Keratinocyte (primary cell): ENCODE measurements around the gene ZBTB8A. TPM values are rescaled to one million over a fixed set of nuclear protein-coding genes. Genes with fewer than 3 reads are reported as not detected.

ENCODE experiments used
- DNase-seq: peaks from one replicate; pipeline ENCODE4 v3.0.0-alpha.2; 2011; ENCODE audit warnings: low read depth, missing footprints, low spot score
- FAIRE-seq: peaks from 2 replicates; lab custom pipeline; 2011; peaks lifted over from hg19 to GRCh38; lab: Jason Lieb, UNC
- H2AFZ ChIP-seq: 2 replicates; pipeline ENCODE4 v1.6.0; 2012; ENCODE audit warnings: low read length, control low read depth, inconsistent platforms; ENCODE audit not compliant: control insufficient read depth
- H3K27ac ChIP-seq: 2 replicates; pipeline ENCODE4 v1.5.1; 2011; ENCODE audit warnings: low read length; ENCODE audit not compliant: control insufficient read depth, insufficient read depth
- H3K27me3 ChIP-seq: 3 replicates; pipeline ENCODE4 v1.6.0; 2011; ENCODE audit warnings: low read length; ENCODE audit not compliant: control insufficient read depth, insufficient read depth; ENCODE audit errors: extremely low read depth
- H3K36me3 ChIP-seq, 2 experiments: 2 replicates in 1 of 2; 3 replicates in 1 of 2; pipeline ENCODE4 v1.5.1; 2011; ENCODE audit warnings: low read length in 2 of 2, mild to moderate bottlenecking in 1 of 2; ENCODE audit not compliant: control insufficient read depth in 2 of 2, insufficient read depth in 2 of 2; ENCODE audit errors: extremely low read depth in 1 of 2
- H3K4me1 ChIP-seq: 3 replicates; pipeline ENCODE4 v1.5.1; 2011; ENCODE audit warnings: low read length; ENCODE audit not compliant: control insufficient read depth, insufficient read depth; ENCODE audit errors: extremely low read depth
- H3K4me2 ChIP-seq: 3 replicates; pipeline ENCODE4 v1.6.0; 2011; ENCODE audit warnings: low read depth, low read length; ENCODE audit not compliant: control insufficient read depth, insufficient read depth; ENCODE audit errors: extremely low read depth
- H3K4me3 ChIP-seq, 3 experiments: fragments of 200-600 bp in 1 of 3; sonication (generic) in 1 of 3; 2 replicates in 2 of 3; 3 replicates in 1 of 3; pipeline ENCODE4 v1.5.1; 2011 to 2016; ENCODE audit warnings: low read length in 3 of 3, mild to moderate bottlenecking in 3 of 3, control low read depth in 2 of 3, inconsistent platforms in 1 of 3, low read depth in 1 of 3, mixed read lengths in 1 of 3, mixed run types in 1 of 3, moderate library complexity in 1 of 3; ENCODE audit not compliant: control insufficient read depth in 2 of 3, insufficient read depth in 2 of 3; ENCODE audit errors: extremely low read depth in 1 of 3
- H3K79me2 ChIP-seq: 2 replicates; pipeline ENCODE4 v1.6.0; 2012; ENCODE audit warnings: low read length; ENCODE audit not compliant: control insufficient read depth, insufficient read depth
- H3K9ac ChIP-seq: 3 replicates; pipeline ENCODE4 v1.6.0; 2011; ENCODE audit warnings: low read length; ENCODE audit not compliant: control insufficient read depth, insufficient read depth; ENCODE audit errors: extremely low read depth
- H3K9me1 ChIP-seq: 3 replicates; pipeline ENCODE4 v1.6.0; 2011; ENCODE audit warnings: low read length; ENCODE audit not compliant: control insufficient read depth, insufficient read depth; ENCODE audit errors: extremely low read depth
- H3K9me3 ChIP-seq: 2 replicates; pipeline ENCODE4 v1.5.1; 2012; ENCODE audit warnings: low read depth, low read length; ENCODE audit not compliant: control insufficient read depth
- H4K20me1 ChIP-seq: 3 replicates; pipeline ENCODE4 v1.6.0; 2011; ENCODE audit warnings: low read length; ENCODE audit not compliant: control insufficient read depth, insufficient read depth; ENCODE audit errors: extremely low read depth
- CTCF ChIP-seq, 3 experiments: IDR thresholded peaks in 1 of 3; conservative IDR thresholded peaks in 1 of 3; optimal IDR thresholded peaks in 1 of 3; 2 replicates in 2 of 3; 3 replicates in 1 of 3; pipeline versions ENCODE3 to v1.5.1; 2011; ENCODE audit warnings: low read length in 3 of 3, mild to moderate bottlenecking in 3 of 3, moderate library complexity in 2 of 3, control low read depth in 1 of 3, inconsistent platforms in 1 of 3; ENCODE audit not compliant: insufficient read depth in 2 of 3; ENCODE audit errors: extremely low read depth in 1 of 3
- EZH2 ChIP-seq: IDR thresholded peaks from one replicate; pipeline ENCODE4 v1.6.1; 2012; ENCODE audit warnings: inconsistent platforms, mild to moderate bottlenecking, low read length, moderate library complexity
- dilution Hi-C: fragments of 300-500 bp; cut with MboI; formaldehyde crosslinking; loops from one replicate; pipeline ENCODE4 v1.7.0; 2020; ENCODE audit warnings: low sequenced_read_pairs; ENCODE audit not compliant: extremely low pct_ligation_motif_present
- polyA plus RNA-seq, 5 experiments: library from polyadenylated mRNA; depleted of rRNA in 3 of 5; stranded (reverse) in 3 of 5; stranded (forward) in 1 of 5; unstranded in 1 of 5; fragments of >200 nt; gene quantifications; 1 replicate in 1 of 5; 2 replicates in 3 of 5; 3 replicates in 1 of 5; pipeline versions ENCODE4 v1.2.1 to v1.2.3, GENCODE V29; 2011 to 2012; ENCODE audit warnings: missing spikeins in 2 of 5, low read depth in 1 of 5, low replicate concordance in 1 of 5

Gene ZBTB8A
- polyA plus RNA-seq, 1 donor (not counting 4 experiments of a cell fraction or from before 2014, with no cell fraction given) = 5.3 TPM

DNA sequence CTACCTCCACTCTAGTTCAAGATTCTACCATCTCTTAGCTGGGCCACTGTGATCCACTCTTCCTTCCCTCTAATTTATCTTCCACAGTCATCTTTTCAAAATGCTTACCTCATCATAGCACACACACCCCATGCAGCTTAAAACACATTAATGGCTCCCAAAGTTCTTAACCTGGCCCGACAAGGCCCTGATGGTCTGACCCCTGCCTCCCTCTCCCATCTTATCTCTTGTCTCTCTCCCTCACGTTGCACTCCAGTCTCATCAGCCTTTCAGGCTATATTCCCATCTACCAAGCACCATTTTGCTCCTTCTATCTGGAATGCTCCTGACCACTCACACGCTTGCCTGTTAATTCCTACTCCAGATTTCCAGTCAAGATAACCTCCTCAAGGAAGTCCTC is 2.5 kb upstream of the ZBTB8A start:
- Histone ChIP-seq H3K9me3 (no peaks in the 10 kb centered on the region), H3K9me1 (peaks cover 2% of the 10 kb centered on the region), H3K4me2 (no peak overlapping the region), H3K79me2 (peaks cover 11% of the 10 kb centered on the region), H3K27ac (no peak overlapping the region), H3K27me3 (no peaks in the 10 kb centered on the region), H3K9ac (no peak overlapping the region), H3K4me1 (peaks cover 11% of the 10 kb centered on the region), H3K4me3 (no peak overlapping the region), H3K36me3 (no peaks in the 10 kb centered on the region), H2AFZ (no peak overlapping the region), H4K20me1 (no peaks in the 10 kb centered on the region)
- FAIRE-seq = no peak
- TF ChIP-seq EZH2 (no peak), CTCF (optimal IDR thresholded peaks at IDR 0.05 in 1 of 3, IDR thresholded peaks at IDR 0.05 in 1 of 3, conservative IDR thresholded peaks at IDR 0.05 in 1 of 3; ENCODE audit: extremely low read depth in 1 of 3, insufficient read depth in 2 of 3, low read length in 3 of 3) (no peak)
- no peak for DNase-seq
- dilution Hi-C loops = no loop called here

DNA sequence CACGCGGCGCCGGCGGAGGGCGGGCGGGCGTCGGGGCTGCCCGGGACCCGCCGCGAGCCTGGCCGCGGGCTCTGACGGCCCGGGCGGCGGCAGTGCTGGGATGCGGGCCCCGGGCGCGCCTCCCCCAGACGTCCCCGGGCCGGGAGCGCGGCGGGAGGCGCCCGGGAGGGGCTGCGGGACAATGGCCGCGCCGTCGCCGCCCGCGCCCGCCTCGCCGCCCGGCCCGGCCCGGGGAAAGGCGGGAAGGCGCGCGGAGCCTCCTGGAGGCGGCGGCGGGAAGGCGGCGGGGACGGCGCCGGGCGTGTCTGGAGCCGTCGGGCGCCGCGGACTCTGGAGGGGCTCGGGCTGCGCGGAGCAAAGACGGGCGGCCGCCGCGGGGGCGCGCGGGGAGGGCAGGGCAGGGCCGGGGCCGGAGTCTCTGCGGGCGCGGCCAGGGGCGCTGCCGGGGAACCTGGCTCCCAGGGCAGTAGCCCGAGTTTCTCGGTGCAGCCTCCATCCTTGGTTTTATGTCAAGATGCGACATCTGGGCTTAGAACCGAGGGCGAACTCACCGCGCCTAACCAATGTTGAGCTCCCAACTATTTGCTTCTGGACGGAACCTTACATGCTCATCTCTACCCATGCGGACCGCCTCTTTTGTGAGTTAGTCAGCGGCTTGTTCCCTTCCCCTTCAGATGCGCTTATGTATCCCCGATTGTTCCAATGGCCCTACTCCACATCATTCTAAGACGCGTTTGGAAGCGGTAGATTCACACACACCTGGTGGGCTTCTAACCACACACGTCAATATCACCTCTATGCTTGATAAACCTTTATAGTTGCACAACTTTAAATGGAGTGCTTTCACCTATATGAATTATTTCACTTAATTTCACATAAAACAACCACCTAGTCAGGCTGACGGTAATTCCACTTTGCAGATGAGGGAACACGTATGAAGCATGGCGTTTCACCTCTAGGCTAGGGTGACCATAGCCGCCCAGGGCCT is 651 bp downstream of the ZBTB8A start:
- dilution Hi-C loops = no loop called here
- H3K4me2 ChIP-seq = peak overlapping the region; percentile 98
- peak overlapping the region; percentile 74 for H2AFZ ChIP-seq
- H3K36me3 ChIP-seq = peaks cover 0 to 4% of the 10 kb centered on the region in 2 experiments
- TF ChIP-seq CTCF (optimal IDR thresholded peaks at IDR 0.05 in 1 of 3, IDR thresholded peaks at IDR 0.05 in 1 of 3, conservative IDR thresholded peaks at IDR 0.05 in 1 of 3; ENCODE audit: extremely low read depth in 1 of 3, insufficient read depth in 2 of 3, low read length in 3 of 3) = no peak
- TF ChIP-seq EZH2 = no peak
- H3K9ac ChIP-seq = peak overlapping the region; percentile 75
- H3K27ac ChIP-seq = peak overlapping the region; percentile 6
- H3K9me1 ChIP-seq = peaks cover 2% of the 10 kb centered on the region
- H3K79me2 ChIP-seq = peaks cover 21% of the 10 kb centered on the region
- H3K4me1 ChIP-seq = peaks cover 11% of the 10 kb centered on the region
- H4K20me1 ChIP-seq = no peaks in the 10 kb centered on the region
- H3K9me3 ChIP-seq = no peaks in the 10 kb centered on the region
- H3K27me3 ChIP-seq = no peaks in the 10 kb centered on the region
- H3K4me3 ChIP-seq = peak overlapping the region; percentile 53 to 90 (median 68)
- DNase-seq (no peak), FAIRE-seq (peak; percentile 46)
